GM19324 (cell line): Measurements from ENCODE around the gene CITED4.
A peak's percentile ranks its signal among the peaks of the same experiment; 100 is the strongest.

Source experiments
- ATAC-seq: cut with Tn5 transposase; IDR thresholded peaks from one replicate; pipeline ENCODE4 v1.9.1; 2021; ENCODE audit warnings: mild to moderate bottlenecking, moderate library complexity; ENCODE audit not compliant: unreplicated experiment, low FRiP score

Gene CITED4

DNA sequence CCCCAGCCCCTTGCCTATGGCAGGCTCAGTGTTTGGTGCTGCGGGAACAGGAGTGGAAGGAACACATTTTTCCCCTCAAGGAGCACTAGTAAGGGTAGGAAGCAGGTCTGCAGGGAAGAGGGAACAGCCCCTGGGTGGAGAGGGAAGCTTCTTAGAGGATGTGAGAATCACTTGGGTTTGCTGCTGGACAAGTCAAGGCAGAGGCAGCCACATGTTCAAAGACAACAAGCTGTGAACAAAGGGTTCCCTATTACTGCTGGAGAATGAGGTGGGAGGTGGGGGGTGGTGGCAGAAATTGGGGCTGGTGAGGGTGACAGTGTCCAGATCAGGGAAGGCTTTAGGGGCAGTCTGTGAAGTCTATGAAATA is 24.8 kb upstream of the CITED4 start:
- ATAC-seq: no peak

DNA sequence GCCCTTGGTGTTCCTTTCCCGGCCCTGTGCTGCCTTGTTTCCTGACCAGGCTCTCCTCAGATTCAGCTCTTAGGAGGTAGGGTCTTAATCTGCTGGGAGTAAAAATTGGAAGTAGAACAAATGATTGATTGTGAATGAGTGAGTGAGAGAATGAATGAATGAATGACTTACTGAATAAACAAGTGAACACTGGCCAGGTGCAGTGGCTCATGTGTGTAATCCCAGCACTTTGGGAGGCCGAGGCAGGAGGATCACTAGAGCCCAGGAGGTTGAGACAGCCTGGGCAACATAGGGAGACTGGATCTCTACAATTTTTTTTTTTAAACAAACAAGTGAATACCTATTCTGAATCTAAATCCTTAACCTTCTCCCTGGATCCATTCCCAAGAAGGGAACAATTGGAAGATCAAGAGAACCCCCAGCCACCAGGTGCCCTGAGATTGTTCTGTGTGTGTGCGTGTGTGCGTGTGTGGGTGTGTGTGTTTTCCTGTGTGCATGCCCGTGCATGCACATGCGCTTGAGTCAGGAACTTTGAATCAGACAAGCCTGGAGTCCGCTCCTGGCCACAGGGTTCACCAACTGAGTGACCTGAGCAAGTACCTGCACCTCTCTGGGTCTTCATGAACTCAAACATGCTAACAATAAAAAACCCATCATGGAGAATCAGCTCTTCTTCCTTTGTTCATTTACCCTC is 24.3 kb upstream of the CITED4 start:
- no peak for ATAC-seq

DNA sequence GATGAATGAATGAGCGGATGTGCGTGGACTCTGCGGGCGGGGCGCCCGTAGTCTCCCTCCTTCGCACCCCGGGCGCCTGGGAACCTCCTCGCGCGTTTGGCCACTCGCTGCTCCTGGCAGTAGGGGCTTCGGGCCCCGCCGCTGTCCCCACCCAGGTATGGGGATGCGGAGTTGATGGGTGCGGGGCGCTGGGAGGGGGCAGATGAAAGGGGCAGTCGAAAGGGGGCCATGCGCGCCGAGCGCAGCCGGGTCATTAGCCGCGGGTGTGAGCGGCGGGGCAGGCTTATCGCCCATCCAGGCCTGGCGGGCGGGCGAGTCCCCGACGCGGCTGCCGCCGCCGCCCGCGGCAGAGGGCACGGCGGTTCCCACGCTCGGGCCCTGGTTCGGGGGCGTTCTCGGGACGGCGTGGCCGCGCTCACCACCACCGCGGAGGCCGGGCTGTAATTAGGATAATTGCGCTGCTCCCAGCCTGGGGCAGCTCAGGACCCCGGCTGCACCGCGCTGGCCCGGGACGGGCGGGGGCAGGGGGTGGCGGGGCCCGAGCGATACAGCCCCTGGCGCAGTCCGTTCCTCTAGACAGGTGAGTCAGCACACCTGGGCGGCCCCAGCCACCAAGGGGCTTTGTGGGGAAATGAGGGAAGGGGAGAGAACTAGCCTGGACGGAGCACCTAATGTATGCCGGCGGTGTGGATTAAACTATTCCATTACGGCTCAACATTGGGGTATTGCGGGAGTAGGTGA is 22.1 kb upstream of the CITED4 start:
- no peak for ATAC-seq

DNA sequence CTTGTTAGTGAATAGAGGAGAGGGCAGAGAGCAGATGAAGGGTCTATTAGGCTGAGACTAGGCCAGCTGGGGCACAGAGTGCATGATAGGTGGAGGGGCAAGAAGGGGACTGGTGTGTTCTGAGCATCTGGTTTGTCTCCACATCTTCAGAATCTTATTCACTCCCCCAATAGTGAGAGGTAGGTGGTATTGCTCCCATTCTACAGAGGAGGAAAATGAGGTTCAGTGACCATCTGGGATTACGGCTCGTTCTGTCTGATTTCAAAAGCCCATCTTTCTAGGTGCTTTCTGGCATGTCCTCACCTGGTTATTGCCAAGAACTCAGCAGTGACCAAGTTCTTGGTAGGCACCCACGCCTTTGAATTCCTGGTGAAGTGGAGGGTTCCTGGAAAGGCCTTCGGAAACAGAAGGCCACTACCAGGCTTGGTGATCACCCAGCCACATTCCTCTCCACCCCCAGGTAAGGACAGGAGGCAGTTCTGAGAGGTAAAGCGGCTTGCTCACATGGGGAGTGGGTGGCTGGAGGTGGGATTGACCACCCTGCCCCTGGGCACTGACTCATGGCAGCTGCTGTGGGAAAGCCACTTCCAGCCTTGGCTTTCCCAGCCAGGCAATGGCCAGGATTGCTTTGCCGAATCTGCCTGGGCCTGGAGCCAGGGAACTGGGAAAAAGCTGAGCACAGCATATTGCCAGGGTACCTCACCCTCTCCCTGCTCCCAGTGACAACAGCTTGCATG is 18.8 kb upstream of the CITED4 start:
- no peak for ATAC-seq

DNA sequence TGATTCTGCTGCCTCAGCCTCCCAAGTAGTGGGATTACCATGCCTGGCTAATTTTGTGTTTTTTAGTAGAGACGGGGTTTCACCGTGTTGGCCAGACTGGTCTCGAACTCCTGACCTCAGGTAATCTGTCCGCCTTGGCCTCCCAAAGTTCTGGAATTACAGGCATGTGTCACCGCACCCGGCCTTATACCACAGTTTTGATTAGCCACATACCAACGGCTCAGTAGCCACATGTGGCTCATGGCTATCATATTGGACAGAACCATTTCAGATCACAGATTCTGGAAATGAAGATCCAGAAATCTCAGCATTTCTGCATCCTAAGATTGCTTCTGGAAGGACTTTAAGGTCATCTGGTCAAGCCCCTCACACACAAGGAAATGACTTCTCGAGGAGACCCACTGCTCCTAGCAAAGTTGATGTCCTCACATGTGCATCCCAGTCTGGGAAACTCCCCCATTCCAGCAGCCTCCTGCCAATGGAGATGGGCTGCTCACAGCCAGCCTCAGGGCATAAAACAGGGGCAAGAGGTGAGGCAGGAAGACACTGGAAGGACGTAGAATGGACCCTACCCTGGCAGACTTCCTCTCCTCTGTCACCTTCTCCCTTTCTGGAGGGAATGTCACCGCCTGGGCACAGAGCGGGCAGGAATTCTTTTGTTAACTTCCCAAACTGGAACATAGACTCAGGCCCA is 17.5 kb upstream of the CITED4 start:
- no peak for ATAC-seq

DNA sequence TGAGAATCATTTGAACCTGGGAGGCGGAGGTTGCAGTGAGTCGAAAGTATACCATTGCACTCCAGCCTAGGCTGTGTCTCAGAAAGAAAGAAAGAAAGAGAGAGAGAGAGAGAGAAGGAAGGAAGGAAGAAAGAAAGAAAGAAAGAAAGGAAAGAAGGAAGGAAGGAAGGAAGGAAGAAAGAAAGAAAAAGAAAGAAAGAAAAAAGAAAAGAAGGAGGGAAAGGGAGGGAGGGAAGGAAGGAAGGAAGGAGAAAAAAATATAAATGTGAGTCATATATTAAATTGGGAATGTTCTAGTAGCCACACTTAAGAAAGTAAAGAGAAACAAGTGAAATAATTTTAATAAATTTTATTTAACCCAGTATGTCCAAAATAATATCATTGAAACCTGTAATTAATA is 16.7 kb upstream of the CITED4 start:
- ATAC-seq: no peak

DNA sequence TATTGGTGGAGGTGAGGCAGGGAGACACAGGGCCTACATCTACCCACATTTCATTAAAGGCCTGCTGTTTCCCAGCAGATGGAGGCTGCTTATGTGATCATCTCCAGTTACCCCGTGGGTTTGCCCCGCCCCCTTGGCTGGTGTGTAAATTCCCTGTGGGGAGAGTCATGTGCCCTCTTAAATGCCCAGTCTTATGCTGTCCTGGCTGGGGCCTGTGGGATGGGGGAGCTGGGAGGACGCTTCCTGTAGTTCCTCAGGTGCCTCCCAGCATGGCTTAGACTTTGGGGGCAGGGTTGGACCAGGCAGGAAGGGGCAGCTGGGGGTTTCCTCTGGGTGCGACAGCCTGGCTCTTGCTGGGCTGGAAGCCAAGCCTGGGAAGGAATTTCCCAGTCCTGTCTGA is 15.5 kb upstream of the CITED4 start:
- no peak for ATAC-seq

DNA sequence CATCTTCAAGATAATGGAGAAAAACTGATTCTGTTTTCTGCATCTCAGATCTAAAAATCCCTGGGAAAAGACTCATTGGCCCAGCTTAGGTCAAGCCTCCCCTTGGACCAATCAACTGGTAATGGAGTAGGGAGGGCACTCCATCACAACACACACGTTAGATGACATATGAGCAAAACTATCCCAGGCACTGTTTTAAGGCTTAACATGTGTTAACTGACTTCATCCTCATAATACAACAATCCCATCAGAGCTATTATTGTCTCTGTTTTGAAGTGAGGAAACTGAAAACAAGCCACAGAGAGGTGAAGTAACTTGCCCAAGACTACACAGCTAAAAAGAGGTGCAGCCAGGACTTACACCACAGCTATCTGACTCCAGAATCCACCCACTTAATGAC is 14.7 kb upstream of the CITED4 start:
- no peak for ATAC-seq

DNA sequence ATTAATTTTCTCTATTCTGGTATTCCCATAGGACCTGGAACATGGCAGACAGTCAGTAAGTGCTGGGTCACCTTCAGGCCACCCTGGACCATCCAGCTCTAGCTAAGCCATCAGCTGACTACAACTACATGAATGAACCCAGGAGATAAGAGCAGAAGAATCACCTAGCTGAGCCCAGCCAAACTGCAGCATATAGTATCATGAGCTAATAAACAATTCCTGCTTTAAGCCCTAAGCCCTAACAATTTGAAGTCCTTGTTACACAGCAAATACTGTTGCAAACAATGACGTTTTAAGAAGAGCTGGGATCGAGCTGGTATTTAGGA is 14.2 kb upstream of the CITED4 start:
- no peak for ATAC-seq

DNA sequence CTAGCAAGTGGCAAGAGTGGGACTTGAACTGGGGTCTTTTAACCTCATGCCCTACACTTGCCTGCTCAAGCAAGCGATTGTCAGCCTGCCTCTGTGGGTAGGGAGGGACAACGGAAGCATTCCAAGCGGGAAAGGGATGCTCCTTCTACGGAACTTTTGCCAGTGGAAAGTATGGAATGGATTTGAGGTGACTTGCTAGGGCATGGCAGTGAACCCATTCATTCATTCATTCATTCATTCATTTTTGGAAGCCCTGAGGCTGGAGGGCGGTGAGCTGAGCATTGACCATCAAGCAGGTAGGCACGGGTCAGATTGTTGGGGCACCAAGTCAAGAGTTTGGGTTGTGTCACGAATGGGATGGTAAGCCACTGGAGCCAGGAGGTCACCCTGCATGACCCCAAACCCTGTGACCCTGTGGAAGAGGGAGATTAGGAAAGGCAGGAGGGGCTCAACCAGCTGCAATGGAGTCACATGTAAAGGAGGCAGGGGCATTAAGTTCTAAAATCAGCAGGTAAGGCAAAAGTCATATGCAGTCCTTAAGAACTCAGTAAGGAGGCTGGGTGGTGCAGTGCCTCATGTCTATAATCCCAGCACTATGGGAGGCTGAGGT is 11.8 kb upstream of the CITED4 start:
- ATAC-seq: no peak

DNA sequence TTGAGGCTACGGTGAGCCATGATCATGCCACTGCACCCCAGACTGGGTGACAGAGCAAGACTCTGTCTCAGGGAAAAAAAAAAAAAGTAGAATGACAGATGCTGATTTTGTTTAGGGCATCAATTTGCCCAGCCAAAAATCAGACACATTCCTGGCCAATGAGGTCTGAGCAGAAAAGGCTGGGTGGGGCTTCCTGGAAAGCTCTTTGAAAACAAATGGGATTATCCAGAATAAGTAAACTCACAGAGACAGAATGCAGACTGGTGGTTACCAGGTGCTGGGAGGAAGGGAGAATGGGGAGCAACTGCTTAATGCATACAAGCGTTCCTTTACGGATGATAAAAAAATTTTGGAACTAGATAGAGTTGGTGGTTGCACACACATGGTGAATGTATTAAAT is 10.1 kb upstream of the CITED4 start:
- ATAC-seq: no peak

DNA sequence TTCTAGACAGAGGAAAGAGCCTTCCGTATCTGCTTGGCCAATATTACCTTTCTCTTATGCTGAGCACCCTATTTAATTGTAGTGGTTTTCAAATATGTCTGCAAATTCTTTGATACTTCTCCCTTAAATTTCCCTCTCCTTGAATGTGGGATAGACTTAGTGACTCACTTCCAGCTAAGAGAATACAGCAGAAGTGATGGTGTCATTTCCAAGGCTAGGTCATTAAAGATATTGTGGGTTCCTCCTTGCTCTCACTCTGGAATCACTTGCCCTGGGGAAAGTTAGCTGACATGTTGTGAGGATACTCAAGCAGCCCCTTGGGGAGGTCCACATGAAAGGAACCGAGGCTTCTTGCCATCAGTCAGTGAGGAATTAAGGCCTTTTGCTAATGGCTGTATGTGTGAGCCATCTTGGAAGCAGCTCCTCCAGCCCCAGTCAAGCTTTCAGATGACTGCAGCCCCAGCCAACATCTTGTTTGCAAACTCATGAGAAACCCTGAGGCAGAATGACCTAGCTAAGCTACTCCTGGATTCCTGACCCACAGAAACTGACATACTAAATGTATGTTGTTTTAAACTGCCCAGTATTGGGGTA is 8.1 kb upstream of the CITED4 start:
- no peak for ATAC-seq

DNA sequence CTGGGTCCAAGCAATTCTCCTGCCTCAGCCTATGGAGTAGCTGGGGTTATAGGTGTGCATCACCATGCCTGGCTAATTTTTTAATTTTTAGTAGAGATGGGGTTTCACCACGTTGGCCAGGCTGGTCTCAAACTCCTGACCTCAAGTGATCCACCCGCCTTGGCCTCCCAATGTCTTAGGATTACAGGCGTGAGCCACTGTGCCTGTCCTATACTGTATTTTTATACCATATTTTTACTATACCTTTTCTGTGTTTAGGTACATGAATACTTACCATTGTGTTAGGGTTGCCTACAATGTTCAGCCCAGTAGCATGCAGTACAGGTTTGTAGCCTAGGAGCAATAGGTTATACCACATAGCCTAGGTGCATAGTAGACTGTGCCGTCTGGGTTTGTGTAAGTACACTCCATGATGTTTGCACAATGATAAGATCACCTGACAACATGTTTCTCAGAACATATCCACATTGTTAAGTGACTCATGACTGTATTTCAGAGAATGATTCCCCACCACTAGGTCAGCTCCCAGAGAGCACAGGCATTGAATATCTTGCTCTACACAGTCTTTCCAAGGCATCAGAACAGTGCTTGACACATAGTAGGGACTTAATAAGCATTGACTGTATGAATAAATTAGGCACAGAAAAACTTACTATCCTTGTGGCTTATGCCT is 6.0 kb upstream of the CITED4 start:
- no peak for ATAC-seq

DNA sequence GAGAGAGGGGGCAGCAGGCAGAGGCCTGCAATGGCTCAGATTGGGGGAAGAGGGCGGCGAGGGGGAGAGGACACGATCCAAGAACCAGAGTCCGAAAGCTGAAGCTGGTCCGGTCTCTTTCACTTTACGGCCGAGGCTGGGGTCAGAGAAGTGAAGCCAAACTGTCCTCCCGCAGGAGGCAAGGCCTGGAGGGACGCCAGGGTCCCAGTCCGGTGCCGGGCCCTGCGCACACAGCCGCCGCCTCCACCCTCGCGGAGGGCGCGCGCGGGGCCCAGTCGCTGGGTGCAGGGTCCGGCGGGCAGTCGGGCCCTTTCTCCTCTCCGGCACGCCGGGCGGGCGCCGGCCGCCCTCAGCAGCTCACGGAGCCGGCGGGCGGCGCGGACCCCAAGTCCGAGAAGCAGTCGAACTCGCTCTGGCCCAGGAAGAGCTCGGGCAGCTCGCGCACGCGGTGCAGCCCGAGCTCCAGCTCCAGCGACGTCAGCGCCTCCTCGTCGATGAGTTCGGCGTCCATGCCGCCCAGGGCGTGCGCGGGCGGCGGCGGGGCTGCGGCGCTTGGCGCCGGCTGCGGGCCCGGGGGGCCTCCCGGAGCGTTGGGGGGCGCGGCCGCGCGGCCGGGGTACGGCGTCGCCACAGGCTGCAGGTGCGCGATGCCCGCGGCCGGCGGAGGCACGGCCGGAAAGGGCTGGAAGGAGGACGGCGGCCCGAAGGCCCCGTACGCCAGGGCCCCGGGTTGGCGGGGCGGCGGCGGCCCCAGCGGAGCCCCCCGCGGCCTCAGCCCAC is 749 bp downstream of the CITED4 start:
- peak; percentile 1 for ATAC-seq

DNA sequence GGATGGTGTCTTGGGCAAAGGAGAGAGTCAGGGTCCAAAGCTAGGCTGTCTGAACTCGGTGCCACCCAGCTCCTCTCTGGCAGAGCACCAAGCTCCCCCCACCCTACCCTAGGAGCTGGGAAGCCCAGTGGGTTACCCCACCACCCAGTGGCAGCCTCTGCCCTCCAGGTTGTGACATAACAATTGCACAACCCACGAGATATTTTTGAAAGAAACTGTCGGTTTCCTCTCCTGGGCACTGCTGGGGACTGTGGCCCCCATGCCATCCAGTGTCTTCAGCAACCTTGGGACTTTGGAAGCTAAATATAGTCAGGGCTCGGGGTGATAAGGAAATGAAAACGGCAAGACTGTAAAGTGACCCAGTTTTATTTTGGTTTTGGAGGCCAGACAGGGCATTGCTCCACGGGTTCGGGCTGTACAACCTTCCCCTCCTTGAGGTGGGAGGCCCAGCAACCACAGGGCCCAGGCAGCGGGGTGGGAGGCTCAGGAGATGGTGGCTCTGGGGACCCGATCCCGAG is 1.4 kb downstream of the CITED4 start:
- no peak for ATAC-seq

DNA sequence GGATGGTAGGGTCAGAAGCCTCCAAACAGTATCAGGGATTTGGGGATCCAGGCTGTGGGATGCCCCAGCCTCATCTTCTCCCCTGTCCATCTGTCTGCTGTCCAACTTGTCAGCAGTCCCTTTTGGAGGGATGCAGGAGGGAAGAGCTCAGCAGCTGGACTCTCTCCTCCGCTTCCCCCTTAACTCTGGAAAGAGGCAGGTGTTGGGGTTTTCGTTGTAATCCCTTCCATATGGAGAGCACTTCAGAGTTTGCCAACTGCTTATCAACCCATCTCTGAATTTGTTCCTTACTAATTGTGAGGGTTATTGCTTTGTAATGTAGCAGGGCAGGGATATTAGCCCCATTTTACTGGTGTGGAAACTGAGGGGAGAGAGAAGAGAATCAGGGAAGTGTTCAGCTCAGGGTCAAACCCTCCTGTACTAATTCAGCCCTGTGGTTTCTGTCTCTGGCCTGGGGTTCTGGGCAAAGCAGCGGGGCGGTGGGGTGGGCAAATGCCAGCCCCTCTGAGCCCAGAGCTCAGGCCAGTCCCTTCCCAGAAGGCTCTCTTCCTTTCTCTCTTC is 3.2 kb downstream of the CITED4 start:
- no peak for ATAC-seq

DNA sequence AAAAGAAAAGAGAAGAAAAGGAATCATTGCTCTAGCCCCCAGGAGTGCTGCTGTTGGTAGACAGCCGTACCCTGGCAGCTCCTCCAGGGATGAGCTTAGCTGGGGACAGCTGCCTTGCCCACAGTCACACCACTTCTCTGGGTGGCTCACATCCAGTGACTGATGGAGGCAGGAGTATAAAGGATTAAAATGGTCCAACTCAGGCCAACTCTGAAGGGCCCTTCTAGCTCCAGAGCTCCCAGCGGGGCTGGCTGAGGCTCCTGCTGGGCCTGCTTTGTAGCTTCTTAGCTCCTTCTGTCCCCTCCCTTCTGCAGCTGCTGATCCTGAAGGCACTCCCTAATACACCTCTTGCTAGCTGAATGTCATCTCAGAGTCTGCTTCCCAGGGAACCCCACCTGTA is 4.4 kb downstream of the CITED4 start:
- no peak for ATAC-seq

DNA sequence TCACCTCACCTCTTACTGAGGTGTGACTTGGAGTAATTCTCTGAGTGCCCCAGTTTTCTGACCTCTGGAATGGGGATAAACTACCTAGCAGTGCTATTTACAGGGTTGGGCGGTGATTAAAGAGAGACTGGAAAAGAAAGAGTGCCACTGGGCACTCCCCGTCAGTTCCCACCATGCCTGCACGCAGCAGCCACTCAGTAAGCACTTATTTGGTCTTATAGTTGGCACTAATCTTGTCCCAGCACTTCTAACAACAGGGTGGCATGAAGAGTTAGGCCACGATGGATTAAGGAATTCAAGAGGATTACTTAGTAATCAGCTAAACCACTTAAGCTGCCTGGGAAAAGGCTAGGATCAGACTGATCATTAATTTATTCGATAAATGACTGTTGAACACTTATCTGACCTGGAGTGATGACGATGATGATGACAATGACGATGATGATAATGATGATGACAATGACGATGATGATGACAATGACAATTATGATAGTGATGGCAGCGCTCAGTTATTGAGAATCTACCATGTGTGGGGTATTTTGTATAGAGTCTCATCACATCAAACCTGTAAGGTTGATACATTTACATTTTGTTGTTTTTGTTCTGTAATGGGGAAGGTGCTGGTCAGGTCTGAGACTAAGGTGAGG is 5.4 kb downstream of the CITED4 start:
- ATAC-seq: no peak
